Nephron (organoid): ENCODE data around the gene SHB.

Experiments used
- H3K27ac Mint-ChIP-seq, 3 experiments: 2 replicates each; pipeline ENCODE4 v1.8.0; 2020; ENCODE audit warnings: mixed read lengths in 3 of 3, mild to moderate bottlenecking in 2 of 3, moderate library complexity in 1 of 3
- H3K27me3 Mint-ChIP-seq: 2 replicates; pipeline ENCODE4 v1.8.0; 2021; ENCODE audit warnings: low read depth, mild to moderate bottlenecking, moderate library complexity, mixed read lengths
- H3K36me3 Mint-ChIP-seq: 2 replicates; pipeline ENCODE4 v1.8.0; 2020; ENCODE audit warnings: low read depth, mixed read lengths
- H3K4me1 Mint-ChIP-seq: 2 replicates; pipeline ENCODE4 v1.8.0; 2020; ENCODE audit warnings: mixed read lengths
- H3K4me3 Mint-ChIP-seq, 3 experiments: 2 replicates each; pipeline ENCODE4 v1.8.0; 2020; ENCODE audit warnings: mild to moderate bottlenecking in 3 of 3, mixed read lengths in 3 of 3, moderate library complexity in 2 of 3
- H3K9me3 Mint-ChIP-seq: 2 replicates; pipeline ENCODE4 v1.8.0; 2020; ENCODE audit warnings: mixed read lengths
- TF ChIP-seq, protein P1 (sequence below), 3 experiments: fragments of 200-600 bp; sonication (generic); IDR thresholded peaks; one replicate each; pipeline ENCODE4 v1.5.0; 2021; ENCODE audit warnings: antibody characterized with exemption in 3 of 3; ENCODE audit not compliant: unreplicated experiment in 3 of 3

SHB gene

DNA sequence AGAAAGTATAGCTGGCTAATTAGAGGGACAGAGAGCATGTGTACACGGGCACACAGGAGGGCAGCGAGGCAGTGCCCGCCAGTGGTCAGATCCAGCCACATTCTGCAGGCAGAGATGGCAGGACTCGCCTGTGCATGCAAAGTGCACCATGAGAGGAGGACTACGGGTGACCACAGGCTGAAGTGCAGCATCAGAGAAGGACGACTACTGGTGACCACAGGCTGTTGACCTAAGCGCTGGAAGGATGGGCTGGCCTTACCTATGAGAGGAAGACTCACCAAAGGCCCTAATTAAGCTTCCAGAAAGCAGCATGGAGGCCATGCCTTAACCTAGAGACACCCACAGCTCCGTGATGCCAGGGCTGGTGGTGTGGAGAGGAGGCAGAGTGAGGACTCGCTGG, 110.9 kb downstream of the SHB start:
- no peaks in the 10 kb centered on the region for H3K4me1 Mint-ChIP-seq
- H3K4me3 Mint-ChIP-seq, result no peak overlapping the region
- TF ChIP-seq, protein P1, sequence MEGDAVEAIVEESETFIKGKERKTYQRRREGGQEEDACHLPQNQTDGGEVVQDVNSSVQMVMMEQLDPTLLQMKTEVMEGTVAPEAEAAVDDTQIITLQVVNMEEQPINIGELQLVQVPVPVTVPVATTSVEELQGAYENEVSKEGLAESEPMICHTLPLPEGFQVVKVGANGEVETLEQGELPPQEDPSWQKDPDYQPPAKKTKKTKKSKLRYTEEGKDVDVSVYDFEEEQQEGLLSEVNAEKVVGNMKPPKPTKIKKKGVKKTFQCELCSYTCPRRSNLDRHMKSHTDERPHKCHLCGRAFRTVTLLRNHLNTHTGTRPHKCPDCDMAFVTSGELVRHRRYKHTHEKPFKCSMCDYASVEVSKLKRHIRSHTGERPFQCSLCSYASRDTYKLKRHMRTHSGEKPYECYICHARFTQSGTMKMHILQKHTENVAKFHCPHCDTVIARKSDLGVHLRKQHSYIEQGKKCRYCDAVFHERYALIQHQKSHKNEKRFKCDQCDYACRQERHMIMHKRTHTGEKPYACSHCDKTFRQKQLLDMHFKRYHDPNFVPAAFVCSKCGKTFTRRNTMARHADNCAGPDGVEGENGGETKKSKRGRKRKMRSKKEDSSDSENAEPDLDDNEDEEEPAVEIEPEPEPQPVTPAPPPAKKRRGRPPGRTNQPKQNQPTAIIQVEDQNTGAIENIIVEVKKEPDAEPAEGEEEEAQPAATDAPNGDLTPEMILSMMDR (IDR thresholded peaks at IDR 0.05; ENCODE audit: unreplicated experiment in 3 of 3), result no peak

DNA sequence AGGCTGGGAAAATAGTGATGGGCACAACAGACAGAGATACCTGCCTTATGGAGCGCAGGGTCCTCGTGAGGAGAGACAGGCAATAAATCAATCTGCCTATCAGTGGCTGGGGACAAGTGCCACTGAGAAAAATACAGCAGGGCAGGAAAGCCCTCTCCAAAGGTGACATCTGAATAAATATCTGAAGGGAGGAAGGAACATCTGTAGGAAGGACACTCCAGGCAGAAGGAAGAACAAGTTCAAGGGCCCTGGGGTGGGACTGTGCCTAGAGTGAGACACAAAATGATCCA, 111.4 kb downstream of the SHB start:
- H3K27me3 Mint-ChIP-seq, result no peaks in the 10 kb centered on the region
- peaks cover 18% of the 10 kb centered on the region for H3K36me3 Mint-ChIP-seq
- TF ChIP-seq, protein P1 (IDR thresholded peaks at IDR 0.05; ENCODE audit: unreplicated experiment in 3 of 3), result no peak
- no peak overlapping the region for H3K4me3 Mint-ChIP-seq
- no peaks in the 10 kb centered on the region for H3K4me1 Mint-ChIP-seq
- H3K27ac Mint-ChIP-seq, result no peak overlapping the region
- H3K9me3 Mint-ChIP-seq, result no peaks in the 10 kb centered on the region

More for the DNA sequence above, 110.9 kb downstream of the SHB start:
- H3K27ac Mint-ChIP-seq, result no peak overlapping the region
- H3K9me3 Mint-ChIP-seq, result no peaks in the 10 kb centered on the region
- H3K36me3 Mint-ChIP-seq, result peaks cover 12% of the 10 kb centered on the region
- no peaks in the 10 kb centered on the region for H3K27me3 Mint-ChIP-seq

- H3K36me3 Mint-ChIP-seq, result peaks cover 23% of the 10 kb centered on the region
- H3K4me1 Mint-ChIP-seq, result no peaks in the 10 kb centered on the region
- no peak overlapping the region for H3K27ac Mint-ChIP-seq
- H3K4me3 Mint-ChIP-seq, result no peak overlapping the region
- no peaks in the 10 kb centered on the region for H3K9me3 Mint-ChIP-seq
- no peaks in the 10 kb centered on the region for H3K27me3 Mint-ChIP-seq
- TF ChIP-seq, protein P1 (IDR thresholded peaks at IDR 0.05; ENCODE audit: unreplicated experiment in 3 of 3), result no peak
Observed at GRCh38 chr9:37956904-37957663, 111.9 kb downstream of the SHB start.

- Mint-ChIP-seq H3K27ac (no peak overlapping the region), H3K27me3 (no peaks in the 10 kb centered on the region), H3K4me3 (no peak overlapping the region), H3K4me1 (peaks cover under 1% of the 10 kb centered on the region), H3K36me3 (peaks cover 27% of the 10 kb centered on the region), H3K9me3 (no peaks in the 10 kb centered on the region)
- TF ChIP-seq, protein P1 (IDR thresholded peaks at IDR 0.05; ENCODE audit: unreplicated experiment in 3 of 3), result no peak
Observed at GRCh38 chr9:37956423-37956820, 112.6 kb downstream of the SHB start.

- TF ChIP-seq, protein P1 (IDR thresholded peaks at IDR 0.05; ENCODE audit: unreplicated experiment in 3 of 3), result no peak
- Mint-ChIP-seq H3K4me3 (no peak overlapping the region), H3K27ac (no peak overlapping the region), H3K9me3 (no peaks in the 10 kb centered on the region), H3K27me3 (no peaks in the 10 kb centered on the region), H3K36me3 (peaks cover 27% of the 10 kb centered on the region), H3K4me1 (peaks cover 4% of the 10 kb centered on the region)
Observed at GRCh38 chr9:37955781-37956422, 113.1 kb downstream of the SHB start.

- Mint-ChIP-seq H3K27me3 (no peaks in the 10 kb centered on the region), H3K4me1 (peaks cover 4% of the 10 kb centered on the region), H3K4me3 (no peak overlapping the region), H3K27ac (no peak overlapping the region), H3K9me3 (no peaks in the 10 kb centered on the region), H3K36me3 (peaks cover 27% of the 10 kb centered on the region)
- TF ChIP-seq, protein P1 (IDR thresholded peaks at IDR 0.05; ENCODE audit: unreplicated experiment in 3 of 3), result no peak
Observed at GRCh38 chr9:37954581-37954981, 114.4 kb downstream of the SHB start.
